IMR-90 (cell line): ENCODE results near the gene OGG1. TPM values are rescaled to one million over a fixed set of nuclear protein-coding genes. Genes with fewer than 3 reads are reported as not detected.
A peak's percentile ranks its signal among the peaks of the same experiment; 100 is the strongest.

Experiments used
- ATAC-seq: fragments of 200-7000 bp; cut with Tn5 transposase; 2 replicates; pipeline ENCODE4 v1.9.1; 2020; ENCODE audit warnings: low read depth, mild to moderate bottlenecking, moderate library complexity
- BruUV-seq: library from RNA; stranded (reverse); fragments of 400-500 nt; replicated peaks from 2 replicates; lab custom pipeline; 2021; lab: Mats Ljungman, UMichigan
- CTCF ChIA-PET: fragments of 300-600 bp; formaldehyde crosslinking; extraction: SDS; loops from one replicate; lab custom pipeline; 2021; ENCODE audit warnings: antibody characterized with exemption; lab: Yijun Ruan, JAX
- POLR2A ChIA-PET: fragments of 300-600 bp; sonication (Branson Sonifier 250); formaldehyde crosslinking; loops from one replicate; lab custom pipeline; 2022; ENCODE audit warnings: antibody characterized with exemption; ENCODE audit not compliant: unreplicated experiment; lab: Charles Lee
- DNase-seq: peaks from one replicate; pipeline ENCODE4 v3.0.0; 2013
- H2AFZ ChIP-seq: replicated peaks from 2 replicates; pipeline ENCODE3; 2013; ENCODE audit warnings: low read length, mild to moderate bottlenecking; ENCODE audit not compliant: poor library complexity
- H2AK5ac ChIP-seq: 2 replicates; pipeline ENCODE4 v1.6.1; 2013; ENCODE audit warnings: low read depth, low read length, inconsistent platforms
- H2AK9ac ChIP-seq: replicated peaks from 2 replicates; pipeline ENCODE3; 2013; ENCODE audit warnings: mild to moderate bottlenecking, low read depth, low read length, moderate library complexity; ENCODE audit not compliant: poor library complexity
- H2BK120ac ChIP-seq: 2 replicates; pipeline ENCODE4 v1.6.1; 2013; ENCODE audit warnings: low read depth, low read length, inconsistent platforms
- H2BK15ac ChIP-seq: 3 replicates; pipeline ENCODE4 v1.6.1; 2013; ENCODE audit warnings: low read depth, low read length, inconsistent platforms
- H2BK20ac ChIP-seq: 2 replicates; pipeline ENCODE4 v1.6.1; 2013; ENCODE audit warnings: low read depth, mild to moderate bottlenecking, inconsistent platforms, low read length, moderate library complexity
- H2BK5ac ChIP-seq: 2 replicates; pipeline ENCODE4 v1.6.1; 2013; ENCODE audit warnings: mild to moderate bottlenecking, low read depth, low read length, inconsistent platforms; ENCODE audit not compliant: poor library complexity, severe bottlenecking
- H3K14ac ChIP-seq: replicated peaks from 2 replicates; pipeline ENCODE4 v1.6.1; 2013; ENCODE audit warnings: low read depth, low read length, inconsistent platforms
- H3K18ac ChIP-seq: 2 replicates; pipeline ENCODE4 v1.6.1; 2013; ENCODE audit warnings: low read depth, low read length, control low read depth
- H3K23ac ChIP-seq: 2 replicates; pipeline ENCODE4 v1.6.1; 2013; ENCODE audit warnings: low read depth, low read length, inconsistent platforms
- H3K27ac ChIP-seq: 2 replicates; pipeline ENCODE4 v1.5.1; 2013; ENCODE audit warnings: mild to moderate bottlenecking, control low read depth, low read length; ENCODE audit not compliant: insufficient read depth
- H3K27me3 ChIP-seq: 2 replicates; pipeline ENCODE4 v1.6.1; 2013; ENCODE audit warnings: low read length; ENCODE audit not compliant: control insufficient read depth, insufficient read depth
- H3K36me3 ChIP-seq: 2 replicates; pipeline ENCODE4 v1.6.1; 2013; ENCODE audit warnings: low read length, mixed read lengths; ENCODE audit not compliant: control insufficient read depth, insufficient read depth
- H3K4ac ChIP-seq: 2 replicates; pipeline ENCODE4 v1.6.1; 2013; ENCODE audit warnings: low read depth, low read length, inconsistent platforms
- H3K4me1 ChIP-seq: 2 replicates; pipeline ENCODE4 v1.6.1; 2013; ENCODE audit warnings: low read length, mixed read lengths; ENCODE audit not compliant: control insufficient read depth, insufficient read depth
- H3K4me2 ChIP-seq: 2 replicates; pipeline ENCODE4 v1.6.1; 2013; ENCODE audit warnings: low read depth, mild to moderate bottlenecking, control low read depth, low read length, moderate library complexity
- H3K4me3 ChIP-seq: 2 replicates; pipeline ENCODE4 v1.5.1; 2013; ENCODE audit warnings: low read depth, mild to moderate bottlenecking, control low read depth, low read length, moderate library complexity; ENCODE audit not compliant: insufficient read depth
- H3K56ac ChIP-seq: 2 replicates; pipeline ENCODE4 v1.6.1; 2013; ENCODE audit warnings: low read length, inconsistent platforms; ENCODE audit not compliant: insufficient read depth; ENCODE audit errors: extremely low read depth
- H3K79me1 ChIP-seq, 2 experiments: 2 replicates each; pipeline ENCODE4 v1.6.1; 2013; ENCODE audit warnings: low read length in 2 of 2, inconsistent platforms in 1 of 2, low read depth in 1 of 2
- H3K9ac ChIP-seq: 2 replicates; pipeline ENCODE4 v1.6.1; 2013; ENCODE audit warnings: low read depth, low read length, control low read depth
- H3K9me1 ChIP-seq: 2 replicates; pipeline ENCODE4 v1.6.1; 2013; ENCODE audit warnings: low read length, inconsistent platforms; ENCODE audit not compliant: insufficient read depth
- H3K9me3 ChIP-seq: 2 replicates; pipeline ENCODE4 v1.6.1; 2013; ENCODE audit warnings: low read length; ENCODE audit not compliant: control insufficient read depth, insufficient read depth
- H4K20me1 ChIP-seq: 2 replicates; pipeline ENCODE4 v1.6.1; 2013; ENCODE audit warnings: low read length, inconsistent platforms; ENCODE audit not compliant: insufficient read depth
- H4K5ac ChIP-seq: 2 replicates; pipeline ENCODE4 v1.6.1; 2013; ENCODE audit warnings: mild to moderate bottlenecking, low read depth, low read length, control low read depth
- H4K8ac ChIP-seq, 2 experiments: 2 replicates each; pipeline ENCODE4 v1.6.1; 2013; ENCODE audit warnings: low read depth in 2 of 2, low read length in 2 of 2, control low read depth in 1 of 2, inconsistent platforms in 1 of 2
- H4K91ac ChIP-seq: 2 replicates; pipeline ENCODE4 v1.6.1; 2013; ENCODE audit warnings: low read depth, low read length, inconsistent platforms; ENCODE audit not compliant: insufficient read depth
- BHLHE40 ChIP-seq: fragments of 150-350 bp; IDR thresholded peaks from 2 replicates; pipeline ENCODE4 v1.6.1; 2016; ENCODE audit warnings: mild to moderate bottlenecking, low read depth, low read length
- CEBPB ChIP-seq: IDR thresholded peaks from 2 replicates; pipeline ENCODE4 v1.6.1; 2012; ENCODE audit warnings: low read depth, low read length, improper control_type of control experiment
- CHD1 ChIP-seq: IDR thresholded peaks from 2 replicates; pipeline ENCODE4 v1.6.1; 2012; ENCODE audit warnings: low read depth, low read length, improper control_type of control experiment
- CTCF ChIP-seq: conservative IDR thresholded peaks from 2 replicates; pipeline ENCODE4 v1.5.1; 2012; ENCODE audit warnings: mild to moderate bottlenecking, low read depth, low read length, improper control_type of control experiment
- FOS ChIP-seq: fragments of 150-350 bp; IDR thresholded peaks from 2 replicates; pipeline ENCODE4 v1.6.1; 2016; ENCODE audit warnings: low read depth, low read length
- MAFK ChIP-seq: IDR thresholded peaks from 2 replicates; pipeline ENCODE4 v1.6.1; 2012; ENCODE audit warnings: low read depth, low read length, improper control_type of control experiment
- MAZ ChIP-seq: IDR thresholded peaks from 2 replicates; pipeline ENCODE4 v1.6.1; 2012; ENCODE audit warnings: low read depth, mild to moderate bottlenecking, low read length, improper control_type of control experiment, moderate library complexity, borderline replicate concordance
- MXI1 ChIP-seq: IDR thresholded peaks from 2 replicates; pipeline ENCODE4 v1.6.1; 2012; ENCODE audit warnings: low read depth, mild to moderate bottlenecking, low read length, moderate library complexity, borderline replicate concordance
- POLR2A ChIP-seq: IDR thresholded peaks from 2 replicates; pipeline ENCODE4 v1.6.1; 2012; ENCODE audit warnings: mild to moderate bottlenecking, low read depth, low read length
- RAD21 ChIP-seq: IDR thresholded peaks from 2 replicates; pipeline ENCODE4 v1.6.1; 2012; ENCODE audit warnings: low read length, improper control_type of control experiment
- SMC3 ChIP-seq: fragments of 150-350 bp; IDR thresholded peaks from 2 replicates; pipeline ENCODE4 v1.6.1; 2016; ENCODE audit warnings: low read depth, mild to moderate bottlenecking, antibody characterized with exemption, low read length, moderate library complexity
- WGBS, 2 experiments: methylation state at CpG; one replicate each; pipeline versions ENCODE4 v1.1.5 to v1.1.7; 2013; ENCODE audit warnings: missing lambda C conversion rate in 2 of 2; ENCODE audit not compliant: insufficient read length in 1 of 2; ENCODE audit errors: extremely low coverage in 2 of 2; 5-methylcytosine and 5-hydroxymethylcytosine counted together
- dilution Hi-C: fragments of 300-500 bp; cut with HindIII; formaldehyde crosslinking; loops from one replicate; pipeline ENCODE4 v1.14.3; 2018; ENCODE audit warnings: low sequenced_read_pairs; ENCODE audit not compliant: unreplicated experiment
- in situ Hi-C: fragments of 300-500 bp; cut with MboI; formaldehyde crosslinking; loops from 3 replicates; pipeline ENCODE4 v1.14.3; 2019; ENCODE audit warnings: low sequenced_read_pairs, inconsistent platforms, mixed read lengths
- intact Hi-C: fragments of 100-400 bp; cut with micrococcal nuclease; formaldehyde crosslinking; loops from 2 replicates; pipeline ENCODE4 v1.10.0; 2022
- polyA plus RNA-seq, 3 experiments: library from polyadenylated mRNA; depleted of rRNA; stranded (reverse); fragments of >200 nt; gene quantifications; 2 replicates each; pipeline ENCODE4 v1.2.3, GENCODE V29; 2012; ENCODE audit warnings: low replicate concordance in 1 of 3
- total RNA-seq: library from RNA; depleted of rRNA; stranded (reverse); fragments of >200 nt; gene quantifications from 2 replicates; pipeline ENCODE4 v1.2.3, GENCODE V29; 2012
- TF ChIP-seq, protein P1 (sequence below): fragments of 150-350 bp; IDR thresholded peaks from 2 replicates; pipeline ENCODE4 v1.6.1; 2017; ENCODE audit warnings: mild to moderate bottlenecking, antibody characterized with exemption, low read length, low read depth
- TF ChIP-seq, protein P2 (sequence below): fragments of 150-350 bp; IDR thresholded peaks from 2 replicates; pipeline ENCODE4 v1.6.1; 2016; ENCODE audit warnings: low read depth, mild to moderate bottlenecking, low read length, moderate library complexity, borderline replicate concordance

The OGG1 gene
- total and polyA plus RNA-seq, 2 of the 4 experiments (the other 2 are of a cell fraction), result 14.9 to 25.6 TPM

- BruUV-seq, result no TSS peak
- Histone ChIP-seq H2BK15ac (peak within 1 kb of the TSS; percentile 97; the same call in 1 of the 3 replicates), H2AK5ac (peak within 1 kb of the TSS; percentile 71; the same call in 1 of the 2 replicates), H3K27ac (peak within 1 kb of the TSS; percentile 100), H2AFZ (peak within 1 kb of the TSS; percentile 100), H4K8ac (peak within 1 kb of the TSS; percentile 100), H2BK120ac (peak within 1 kb of the TSS; percentile 100), H3K27me3 (no peaks in the 10 kb centered on the region), H4K91ac (peak within 1 kb of the TSS; percentile 100), H3K4me1 (peaks cover 8% of the 10 kb centered on the region; the same call in 1 of the 2 replicates), H3K9ac (peak within 1 kb of the TSS; percentile 100), H3K14ac (peak within 1 kb of the TSS; percentile 98), H3K9me1 (peaks cover 10% of the 10 kb centered on the region; the same call in 1 of the 2 replicates), H3K4me2 (peak within 1 kb of the TSS; percentile 90), H3K18ac (peak within 1 kb of the TSS; percentile 99), H3K9me3 (no peaks in the 10 kb centered on the region), H3K36me3 (peaks cover 10% of the 10 kb centered on the region), H2AK9ac (peak within 1 kb of the TSS; percentile 92), H3K56ac (peak within 1 kb of the TSS; percentile 100), H3K4me3 (peak within 1 kb of the TSS; percentile 94), H4K20me1 (peaks cover 25% of the 10 kb centered on the region), H3K23ac (peak within 1 kb of the TSS; percentile 99), H3K79me1 (peaks cover 12 to 35% of the 10 kb centered on the region in 2 experiments; a peak in 3 of 4 replicates), H2BK5ac (peak within 1 kb of the TSS; percentile 99), H4K5ac (peak within 1 kb of the TSS; percentile 99), H2BK20ac (peak within 1 kb of the TSS; percentile 98), H3K4ac (peak within 1 kb of the TSS; percentile 99)
- ATAC-seq (peak; percentile 97), DNase-seq (peak; percentile 99)
- POLR2A ChIA-PET, result no interaction called here
- in situ Hi-C loops (no loop called here), intact Hi-C loops (loop anchor here (1.0 to 5.0 kb wide), 2 partner anchors 18 to 61 kb away; partner anchors contain the start of genes ARPC4, OGG1 and TADA3), dilution Hi-C loops (no loop called here)
- 0% methylated on average over 41 of the region's 88 CpGs; no CpG with 5 or more reads in 1 of the 2 experiments for WGBS, 2 experiments
- CTCF ChIA-PET, result interaction anchor here (0.6 kb wide), 1 partner anchor 742 kb away, joined by 3 read pairs; no protein-coding TSS in a partner anchor
- TF ChIP-seq FOS (no peak), CTCF (no peak; the same call in 1 of the 2 replicates), MXI1 (peak; percentile 34; the same call in 1 of the 2 replicates), SMC3 (no peak), RAD21 (no peak), CEBPB (no peak), CHD1 (no peak), MAFK (no peak), BHLHE40 (no peak), MAZ (peak; percentile 94; the same call in 1 of the 2 replicates), POLR2A (peak; percentile 75)
- TF ChIP-seq, protein P1, sequence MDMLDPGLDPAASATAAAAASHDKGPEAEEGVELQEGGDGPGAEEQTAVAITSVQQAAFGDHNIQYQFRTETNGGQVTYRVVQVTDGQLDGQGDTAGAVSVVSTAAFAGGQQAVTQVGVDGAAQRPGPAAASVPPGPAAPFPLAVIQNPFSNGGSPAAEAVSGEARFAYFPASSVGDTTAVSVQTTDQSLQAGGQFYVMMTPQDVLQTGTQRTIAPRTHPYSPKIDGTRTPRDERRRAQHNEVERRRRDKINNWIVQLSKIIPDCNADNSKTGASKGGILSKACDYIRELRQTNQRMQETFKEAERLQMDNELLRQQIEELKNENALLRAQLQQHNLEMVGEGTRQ, result peak; percentile 67; the same call in 1 of the 2 replicates
- TF ChIP-seq, protein P2, sequence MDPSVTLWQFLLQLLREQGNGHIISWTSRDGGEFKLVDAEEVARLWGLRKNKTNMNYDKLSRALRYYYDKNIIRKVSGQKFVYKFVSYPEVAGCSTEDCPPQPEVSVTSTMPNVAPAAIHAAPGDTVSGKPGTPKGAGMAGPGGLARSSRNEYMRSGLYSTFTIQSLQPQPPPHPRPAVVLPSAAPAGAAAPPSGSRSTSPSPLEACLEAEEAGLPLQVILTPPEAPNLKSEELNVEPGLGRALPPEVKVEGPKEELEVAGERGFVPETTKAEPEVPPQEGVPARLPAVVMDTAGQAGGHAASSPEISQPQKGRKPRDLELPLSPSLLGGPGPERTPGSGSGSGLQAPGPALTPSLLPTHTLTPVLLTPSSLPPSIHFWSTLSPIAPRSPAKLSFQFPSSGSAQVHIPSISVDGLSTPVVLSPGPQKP, result no peak
These were observed 18.3 kb upstream of the OGG1 start, which contains the start of gene BRPF1 for GRCh38 chr3:9731206-9732079. TSS of gene BRPF1 (plus strand) at chr3:9731735. CDS start at chr3:9734141, 2,406 bp downstream.
